Hematopoietic multipotent progenitor cell treated with erythropoietin and hydrocortisone succinate and interleukin-3 and kit ligand, for 15 days (in vitro differentiated cells): ENCODE results near the gene PPP2R5C.

Experiments
- DNase-seq: peaks from one replicate; pipeline ENCODE4 v3.0.0-alpha.2; 2015; ENCODE audit warnings: low spot score

The PPP2R5C gene

DNA sequence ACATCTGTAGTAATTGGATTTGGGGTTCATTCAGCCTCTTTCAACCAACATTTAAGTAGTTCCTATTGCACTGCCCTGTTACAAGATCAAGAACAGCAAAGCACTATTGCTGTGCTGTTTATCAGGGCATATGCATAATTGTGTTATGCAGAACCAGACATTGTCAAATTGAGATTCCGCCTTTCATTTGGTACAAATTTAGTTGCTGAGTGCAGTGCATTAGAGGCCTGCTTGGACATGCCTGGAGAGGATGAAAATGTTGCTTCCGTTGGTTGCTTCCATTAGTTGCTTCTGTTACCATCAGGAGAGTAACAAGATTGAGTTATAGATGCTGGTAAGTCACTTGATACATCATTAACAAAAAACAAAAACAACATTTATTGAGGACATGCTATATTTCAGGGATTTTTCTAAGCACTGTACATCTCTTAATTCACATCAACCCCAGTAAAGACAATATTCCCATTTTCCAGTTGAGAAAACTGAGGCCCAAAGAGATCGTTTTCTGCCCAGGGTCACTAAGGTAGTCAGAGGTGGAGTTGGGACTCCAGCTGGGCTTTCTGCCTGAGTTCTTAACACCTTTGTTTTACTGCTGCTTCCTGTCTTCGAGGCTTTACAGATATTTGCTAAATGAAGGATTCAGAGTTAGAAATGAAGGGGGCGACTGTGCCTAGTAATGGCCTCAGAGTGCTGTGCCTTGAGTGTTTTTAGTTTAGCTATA is 79.3 kb downstream of the PPP2R5C start:
- no peak for DNase-seq

DNA sequence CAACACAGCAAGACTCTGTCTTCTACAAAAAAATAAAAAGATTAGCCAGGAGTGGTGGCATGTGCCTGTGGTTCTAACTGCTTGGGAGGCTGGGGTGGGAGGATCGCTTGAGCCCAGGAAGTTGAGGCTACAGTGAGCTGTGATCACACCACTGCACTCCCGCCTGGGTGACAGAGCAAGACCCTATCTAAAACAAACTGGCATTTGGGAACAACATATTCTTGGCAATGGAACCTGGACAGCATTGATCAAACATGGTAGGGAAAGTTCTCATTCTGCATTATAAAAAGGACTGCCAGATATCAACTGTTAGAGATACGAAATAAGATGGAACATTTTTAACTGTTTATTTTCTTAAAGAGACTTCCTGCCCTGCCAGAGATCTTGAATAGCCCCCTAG is 81.5 kb downstream of the PPP2R5C start:
- no peak for DNase-seq

DNA sequence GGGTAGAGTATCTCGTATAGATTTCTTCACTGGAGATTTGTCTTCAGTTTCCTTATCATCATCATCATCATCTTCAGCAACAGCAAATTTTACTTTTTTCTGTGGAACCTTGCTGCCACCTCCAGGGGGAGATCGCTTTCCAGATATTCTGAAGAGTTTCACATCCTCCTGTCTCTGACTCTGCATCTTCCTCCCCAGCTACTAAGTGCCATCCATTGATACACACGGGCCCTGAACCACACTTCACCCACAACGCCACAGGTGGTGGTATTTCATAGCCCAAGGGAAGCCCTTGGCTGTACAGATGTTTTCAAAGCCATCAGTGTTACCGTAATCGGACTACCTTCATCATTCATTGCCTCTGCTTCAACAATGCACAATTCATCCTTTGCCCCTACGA is 82.2 kb downstream of the PPP2R5C start:
- DNase-seq = peak; percentile 40

DNA sequence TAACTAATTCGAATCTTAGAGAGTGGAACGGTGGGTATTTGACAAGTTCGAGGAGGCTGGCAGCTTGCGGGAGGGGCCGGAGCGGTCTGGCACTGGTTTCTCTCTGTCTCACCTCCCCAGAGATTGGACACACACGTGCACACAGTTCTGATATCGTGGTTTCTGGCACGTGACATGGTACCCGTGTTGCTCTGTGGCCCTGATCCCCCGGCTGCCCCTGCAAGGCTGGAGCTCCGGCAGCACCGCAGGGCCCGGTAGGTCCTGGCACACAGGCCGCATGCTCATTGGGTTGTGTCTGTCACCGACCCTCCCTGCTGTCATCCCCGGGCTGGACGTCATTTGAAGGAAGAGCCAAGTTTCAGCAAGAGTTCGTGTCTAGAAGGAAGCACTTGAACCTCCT is 82.7 kb downstream of the PPP2R5C start:
- no peak for DNase-seq

- DNase-seq = no peak
Observed at GRCh38 chr14:101844751-101845150, 83.2 kb downstream of the PPP2R5C start.

DNA sequence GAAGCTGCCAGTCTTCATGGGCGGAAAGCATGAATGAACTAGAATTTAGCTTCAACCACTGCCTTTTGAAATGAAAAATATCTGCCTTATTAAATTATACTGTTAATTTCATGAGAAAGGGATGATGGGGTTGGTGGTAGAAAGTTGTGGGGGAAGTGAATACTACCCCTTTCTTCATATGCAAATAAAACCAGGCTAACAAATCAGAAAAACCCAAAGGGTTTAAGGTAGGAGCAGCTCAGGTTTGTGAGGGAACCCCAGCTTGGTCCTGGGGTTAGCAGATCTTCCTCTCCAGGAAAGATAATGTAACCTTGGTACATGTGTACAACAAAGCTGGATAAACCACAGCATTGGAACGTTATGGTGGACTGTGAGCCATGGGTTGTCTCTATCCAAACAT is 84.0 kb downstream of the PPP2R5C start:
- DNase-seq = no peak

GRCh38 chr14:101845896-101846295 is 84.4 kb downstream of the PPP2R5C start:
- no peak for DNase-seq

DNA sequence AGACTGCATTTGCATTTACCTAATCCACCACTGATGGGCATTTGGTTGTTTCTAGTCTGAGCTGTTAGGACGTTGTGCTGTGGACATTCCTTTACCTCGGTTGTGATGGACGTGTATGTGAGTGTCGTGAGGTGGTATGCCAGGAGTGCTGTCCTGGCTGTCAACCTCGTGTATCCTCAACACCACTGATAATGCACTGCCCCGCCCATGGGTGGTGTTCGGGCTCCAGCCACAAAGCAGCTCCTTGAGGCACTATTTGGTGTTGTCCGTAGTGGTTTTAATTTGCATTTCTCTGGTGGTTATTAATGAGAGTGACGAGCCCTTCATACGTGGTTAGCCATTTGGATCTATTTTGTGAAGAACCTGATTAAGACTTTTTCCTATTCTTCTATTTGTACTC is 87.6 kb downstream of the PPP2R5C start:
- DNase-seq = peak; percentile 57

DNA sequence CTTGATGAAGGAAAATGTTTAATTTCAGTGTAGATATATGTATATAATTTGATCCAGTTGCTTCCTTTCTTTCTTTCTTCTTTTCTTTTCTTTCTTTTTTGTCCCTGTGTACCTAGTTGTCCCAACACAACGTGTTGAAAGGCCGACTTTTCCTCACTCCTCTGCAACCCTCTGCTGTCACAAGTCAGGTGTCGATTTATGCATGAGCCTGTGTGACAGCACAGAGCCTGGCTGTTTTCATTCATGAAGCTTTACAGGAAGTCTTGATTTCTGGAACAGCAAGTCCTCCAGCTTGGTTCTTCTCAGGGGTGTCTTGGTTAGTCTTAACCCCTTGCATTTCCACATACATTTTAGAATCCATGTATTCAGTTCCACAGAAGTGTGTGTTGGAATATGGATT is 88.1 kb downstream of the PPP2R5C start:
- DNase-seq = no peak

- no peak for DNase-seq
Observed at GRCh38 chr14:101851183-101851582, 89.7 kb downstream of the PPP2R5C start.

- no peak for DNase-seq
Observed at GRCh38 chr14:101851736-101852405, 90.4 kb downstream of the PPP2R5C start.

- no peak for DNase-seq
Observed at GRCh38 chr14:101852785-101853184, 91.3 kb downstream of the PPP2R5C start.

DNA sequence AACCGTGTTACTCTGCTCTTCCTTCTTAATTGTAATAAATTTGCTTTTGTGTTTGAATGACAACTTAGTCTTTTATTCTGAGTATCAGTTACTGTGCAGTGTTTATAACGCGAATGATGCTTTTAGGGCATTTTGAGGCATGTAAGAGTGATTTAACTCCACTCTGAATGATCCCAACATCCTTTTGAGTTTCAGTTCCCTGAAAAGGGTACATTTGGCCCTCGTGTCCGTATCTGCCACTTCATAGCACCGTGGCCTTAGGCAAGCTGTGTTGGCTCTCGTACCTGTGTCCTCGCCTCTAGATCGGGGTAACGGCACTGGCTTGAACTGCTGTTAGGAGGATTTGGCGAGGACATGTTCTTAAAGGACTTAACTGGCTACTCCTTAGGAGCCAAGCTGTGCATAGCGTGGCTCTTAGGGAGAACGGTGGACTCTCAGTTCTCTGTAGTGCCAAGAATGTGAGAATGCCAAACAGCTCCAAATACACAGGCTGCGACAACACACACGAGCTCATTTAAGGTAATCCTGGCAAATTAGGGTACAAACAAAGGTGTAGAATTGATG is 92.0 kb downstream of the PPP2R5C start:
- DNase-seq = no peak

DNA sequence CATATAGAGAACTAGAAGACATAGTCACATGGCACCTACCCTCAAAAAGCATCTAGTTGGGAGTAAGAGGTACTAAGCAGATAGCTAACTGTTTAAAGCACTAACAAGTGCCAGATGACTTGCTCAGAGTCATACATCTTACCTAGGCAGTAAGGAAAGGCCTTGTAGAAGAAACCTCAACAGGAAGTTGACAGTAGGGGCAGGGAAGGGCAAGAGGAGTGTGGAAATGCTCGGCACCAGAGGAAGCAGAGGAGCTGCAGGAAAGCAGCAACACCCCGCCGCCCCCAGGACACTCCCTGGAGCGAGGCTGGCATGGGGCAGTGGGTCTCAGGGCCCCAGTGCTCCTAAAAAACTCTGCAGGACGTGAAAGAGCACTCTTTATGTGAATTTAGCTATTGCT is 92.9 kb downstream of the PPP2R5C start:
- DNase-seq = no peak

GRCh38 chr14:101855958-101856357 is 94.4 kb downstream of the PPP2R5C start:
- peak; percentile 42 for DNase-seq

DNA sequence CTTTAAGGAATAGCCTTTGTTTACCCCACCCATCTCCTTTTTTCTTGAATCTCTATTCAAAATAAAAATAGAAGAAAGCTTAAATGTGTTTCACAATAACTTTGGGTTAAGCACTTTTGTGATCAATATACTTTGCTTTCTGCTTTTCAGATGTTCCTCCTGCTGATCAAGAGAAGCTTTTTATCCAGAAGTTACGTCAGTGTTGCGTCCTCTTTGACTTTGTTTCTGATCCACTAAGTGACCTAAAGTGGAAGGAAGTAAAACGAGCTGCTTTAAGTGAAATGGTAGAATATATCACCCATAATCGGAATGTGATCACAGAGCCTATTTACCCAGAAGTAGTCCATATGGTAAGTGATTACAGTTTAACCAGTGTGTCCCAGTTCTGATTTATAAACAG is 95.0 kb downstream of the PPP2R5C start:
- no peak for DNase-seq

GRCh38 chr14:101857226-101857625 is 95.7 kb downstream of the PPP2R5C start:
- no peak for DNase-seq

- no peak for DNase-seq
Observed at GRCh38 chr14:101858791-101859537, 97.5 kb downstream of the PPP2R5C start.

- DNase-seq = no peak
Observed at GRCh38 chr14:101859538-101859902, 98.0 kb downstream of the PPP2R5C start.

- DNase-seq = no peak
Observed at GRCh38 chr14:101859958-101860357, 98.4 kb downstream of the PPP2R5C start.

DNA sequence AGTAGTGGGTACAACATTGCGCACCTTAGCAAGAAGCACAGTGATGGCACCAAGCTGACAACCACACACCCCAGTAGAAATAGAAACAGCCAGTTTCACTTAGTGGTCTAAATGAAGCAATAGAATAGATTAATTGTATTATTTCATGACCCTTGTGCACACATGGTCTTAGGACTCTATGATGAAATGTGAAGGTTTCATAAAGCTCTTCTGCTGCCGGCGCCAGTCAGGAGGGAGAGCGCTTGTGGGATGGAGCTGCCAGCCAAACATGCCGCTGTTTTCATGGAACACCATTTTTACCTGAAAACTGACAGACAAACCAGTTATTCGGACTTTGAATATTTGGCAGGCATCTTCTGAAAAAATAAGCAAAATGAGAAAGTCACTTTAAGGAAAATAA is 100.0 kb downstream of the PPP2R5C start:
- no peak for DNase-seq

DNA sequence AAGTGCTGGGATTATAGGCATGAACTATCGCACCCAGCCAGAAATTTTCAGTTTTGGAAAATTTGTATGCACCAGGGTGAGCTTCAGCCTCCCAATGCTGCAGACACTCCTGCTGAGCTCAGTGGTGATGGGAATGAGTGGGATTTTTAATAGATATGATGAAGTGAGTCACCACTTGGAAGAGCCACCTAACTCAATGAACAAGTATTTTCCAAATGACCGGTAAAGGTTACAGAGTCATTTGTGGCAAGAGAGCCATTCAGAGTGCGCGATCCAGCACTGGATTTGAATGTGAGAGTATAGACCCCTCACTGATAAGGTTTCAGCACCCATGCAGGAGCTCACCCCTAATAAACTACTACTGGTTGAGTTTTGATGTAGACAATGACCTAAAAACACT is 100.7 kb downstream of the PPP2R5C start:
- DNase-seq = no peak

- DNase-seq = no peak
Observed at GRCh38 chr14:101862711-101863110, 101.2 kb downstream of the PPP2R5C start.
